H7 (cell line): ENCODE results near the gene LPCAT1. TPM values are rescaled to one million over a fixed set of nuclear protein-coding genes. Genes with fewer than 3 reads are reported as not detected.
"Not testable (repeated sequence)": the region's sequence is repeated elsewhere in the genome, so short reads cannot be mapped to it uniquely, and the experiment has no call there.

Source experiments
- DNase-seq: peaks from one replicate; pipeline ENCODE4 v3.0.0; 2012
- H3K27me3 ChIP-seq: 2 replicates; pipeline ENCODE4 v1.6.0; 2011; ENCODE audit warnings: mild to moderate bottlenecking, low read length; ENCODE audit not compliant: control insufficient read depth, insufficient read depth
- H3K36me3 ChIP-seq: replicated peaks from 2 replicates; pipeline ENCODE4 v1.5.1; 2011; ENCODE audit warnings: low read length; ENCODE audit not compliant: control insufficient read depth, insufficient read depth
- H3K4me3 ChIP-seq: 2 replicates; pipeline ENCODE4 v1.5.1; 2011; ENCODE audit warnings: low read depth, mild to moderate bottlenecking, control low read depth, low read length, moderate library complexity; ENCODE audit not compliant: insufficient read depth
- total RNA-seq: library from RNA; depleted of rRNA; stranded (reverse); fragments of >200 nt; shearing (Covaris generic); gene quantifications from 2 replicates; pipeline ENCODE4 v1.2.3, GENCODE V29; 2014

LPCAT1 gene
- total RNA-seq, 1 experiment from 2014 or later, result 77.5 TPM

DNA sequence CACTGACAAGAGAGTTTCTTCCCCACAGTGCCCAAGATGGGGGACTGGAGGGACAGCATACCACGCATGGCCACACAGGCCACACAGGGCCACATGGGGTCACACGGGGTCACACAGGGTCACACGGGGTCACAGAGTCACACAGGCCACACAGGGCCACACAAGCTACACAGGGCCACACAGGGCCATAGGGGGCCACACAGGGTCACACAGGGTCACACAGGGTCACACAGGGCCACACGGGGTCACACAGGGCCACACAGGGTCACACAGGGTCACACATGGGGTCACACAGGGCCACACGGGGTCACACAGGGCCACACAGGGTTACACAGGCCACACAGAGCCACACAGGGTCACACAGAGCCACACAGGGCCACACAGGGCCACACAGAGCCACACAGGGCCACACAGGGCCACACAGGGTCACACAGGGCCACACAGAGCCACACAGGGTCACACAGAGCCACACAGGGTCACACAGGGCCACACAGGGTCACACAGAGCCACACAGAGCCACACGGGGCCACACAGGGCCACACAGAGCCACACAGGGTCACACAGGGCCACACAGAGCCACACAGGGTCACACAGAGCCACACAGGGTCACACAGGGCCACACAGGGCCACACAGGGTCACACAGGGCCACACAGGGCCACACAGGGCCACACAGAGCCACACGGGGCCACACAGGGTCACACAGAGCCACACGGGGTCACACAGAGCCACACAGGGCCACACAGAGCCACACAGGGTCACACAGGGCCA is 15.8 kb upstream of the LPCAT1 start:
- not testable (repeated sequence) for H3K4me3 ChIP-seq, H3K27me3 ChIP-seq, H3K36me3 ChIP-seq, DNase-seq

DNA sequence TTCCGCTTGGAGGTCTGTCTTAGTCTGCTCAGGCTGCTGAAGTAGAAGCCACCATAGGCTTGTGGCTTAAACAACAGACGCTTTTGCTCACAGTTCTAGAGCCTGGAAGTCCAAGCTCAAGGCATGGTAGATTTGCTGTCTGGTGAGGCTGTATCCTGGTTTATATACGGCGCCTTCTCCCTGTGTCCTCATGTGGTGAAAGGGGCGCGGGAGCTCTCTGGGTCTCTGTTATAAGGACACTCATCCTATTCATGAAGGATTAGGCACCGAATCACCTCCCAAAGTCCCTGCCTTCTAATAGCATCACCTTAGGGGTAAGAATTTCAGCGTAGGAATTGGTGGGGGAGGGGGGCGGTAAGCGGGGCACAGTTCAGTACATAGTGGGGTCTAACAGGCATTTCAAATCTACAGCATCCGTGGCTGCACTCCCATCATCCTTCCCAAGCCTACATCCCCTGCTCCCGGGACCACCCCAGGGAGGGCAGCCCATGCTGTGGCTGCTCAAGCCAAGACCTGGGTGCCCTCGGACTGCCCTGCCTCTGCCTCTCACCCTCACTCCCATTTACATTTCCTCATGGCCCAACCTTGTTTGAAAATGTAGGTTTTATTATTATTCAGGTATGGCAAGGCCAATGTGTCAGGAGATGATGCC is 15.1 kb upstream of the LPCAT1 start:
- DNase-seq, result no peak
- H3K36me3 ChIP-seq, result no peaks in the 10 kb centered on the region

DNA sequence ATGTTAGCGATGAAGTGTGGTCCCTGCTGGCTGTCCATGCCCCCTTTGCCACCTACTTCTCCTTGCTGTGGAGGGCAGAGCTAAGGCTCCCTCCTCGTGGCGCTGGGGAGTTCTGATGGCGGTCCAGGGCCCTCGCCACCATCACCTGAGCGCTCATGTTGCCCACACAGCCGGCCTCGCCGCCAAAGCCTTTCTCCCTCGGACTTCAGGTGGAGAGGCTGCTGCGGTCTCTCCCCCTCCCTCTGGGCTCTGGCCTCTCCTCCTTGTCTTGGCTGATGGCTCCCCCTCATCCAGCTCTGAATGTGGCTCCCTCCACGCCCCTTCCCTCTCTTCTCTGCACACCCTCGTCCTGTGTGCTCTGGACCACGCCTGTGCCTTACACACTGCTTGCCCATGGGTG is 14.5 kb upstream of the LPCAT1 start:
- no peak for DNase-seq
- Histone ChIP-seq H3K27me3 (no peaks in the 10 kb centered on the region), H3K4me3 (no peak overlapping the region), H3K36me3 (no peaks in the 10 kb centered on the region)

More for the DNA sequence above, 15.1 kb upstream of the LPCAT1 start:
- H3K4me3 ChIP-seq, result no peak overlapping the region
- no peaks in the 10 kb centered on the region for H3K27me3 ChIP-seq

DNA sequence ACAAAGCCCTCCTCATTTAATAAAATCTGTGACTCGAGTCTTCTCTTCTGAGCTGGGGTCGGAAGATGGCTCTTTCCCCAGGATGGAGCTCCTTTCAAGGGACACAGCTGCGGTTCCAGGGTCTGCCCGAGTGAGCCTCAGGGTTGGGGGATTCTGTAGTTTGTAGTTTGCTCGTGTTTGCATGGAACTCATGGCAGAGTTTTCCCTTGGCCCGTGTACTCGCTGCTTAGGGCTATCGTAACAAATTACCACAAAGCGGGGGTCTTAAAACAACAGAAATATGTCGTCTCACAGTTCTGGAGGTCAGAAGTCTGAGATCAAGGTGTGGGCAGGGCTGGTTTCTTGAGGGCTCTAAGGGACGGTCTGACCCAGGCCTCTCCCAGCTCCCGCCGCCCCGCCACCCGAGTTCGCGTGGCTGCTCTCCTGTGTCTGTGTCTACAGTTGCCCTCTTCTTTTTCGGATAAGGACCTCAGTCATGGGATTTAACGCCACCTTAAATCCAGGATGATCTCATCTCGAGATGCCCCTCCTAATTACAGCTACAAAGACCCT is 13.9 kb upstream of the LPCAT1 start:
- no peak for DNase-seq
- no peak overlapping the region for H3K4me3 ChIP-seq
- no peaks in the 10 kb centered on the region for H3K36me3 ChIP-seq
- no peaks in the 10 kb centered on the region for H3K27me3 ChIP-seq

DNA sequence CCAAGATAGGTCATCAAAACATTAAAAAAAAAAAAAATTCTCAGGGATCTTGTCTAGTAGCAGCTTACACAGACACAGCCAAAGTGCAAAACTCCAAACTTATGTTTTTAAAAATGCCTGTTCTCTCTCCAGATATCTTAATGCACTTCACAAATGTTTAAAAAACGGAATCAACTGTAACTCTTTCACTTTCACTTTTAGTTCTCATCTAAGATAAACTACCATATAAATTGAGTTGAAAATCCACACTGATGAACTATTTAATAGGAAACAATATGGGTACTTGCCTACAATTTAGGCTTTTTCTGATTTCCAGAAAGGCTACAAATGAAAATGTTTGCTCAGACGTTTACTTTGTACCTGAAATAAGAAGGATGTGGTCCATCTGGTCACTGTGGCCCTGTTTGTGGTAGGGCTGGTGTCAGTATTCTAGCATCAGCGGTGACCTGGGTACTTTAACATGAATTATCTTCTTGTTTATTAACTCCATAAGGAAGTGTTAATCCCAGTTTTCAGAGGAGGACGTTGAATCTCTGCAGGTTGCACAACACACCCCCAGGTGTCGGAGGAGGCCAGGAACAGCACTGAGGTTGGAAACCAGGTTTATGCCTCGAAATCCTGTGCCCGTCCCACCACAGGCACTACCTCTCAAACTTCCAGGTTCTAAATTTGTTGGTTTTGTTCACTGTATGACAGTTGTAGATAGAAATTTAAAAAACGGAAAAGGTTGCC is 13.3 kb upstream of the LPCAT1 start:
- Histone ChIP-seq H3K4me3 (no peak overlapping the region), H3K27me3 (no peaks in the 10 kb centered on the region)
- DNase-seq, result no peak

DNA sequence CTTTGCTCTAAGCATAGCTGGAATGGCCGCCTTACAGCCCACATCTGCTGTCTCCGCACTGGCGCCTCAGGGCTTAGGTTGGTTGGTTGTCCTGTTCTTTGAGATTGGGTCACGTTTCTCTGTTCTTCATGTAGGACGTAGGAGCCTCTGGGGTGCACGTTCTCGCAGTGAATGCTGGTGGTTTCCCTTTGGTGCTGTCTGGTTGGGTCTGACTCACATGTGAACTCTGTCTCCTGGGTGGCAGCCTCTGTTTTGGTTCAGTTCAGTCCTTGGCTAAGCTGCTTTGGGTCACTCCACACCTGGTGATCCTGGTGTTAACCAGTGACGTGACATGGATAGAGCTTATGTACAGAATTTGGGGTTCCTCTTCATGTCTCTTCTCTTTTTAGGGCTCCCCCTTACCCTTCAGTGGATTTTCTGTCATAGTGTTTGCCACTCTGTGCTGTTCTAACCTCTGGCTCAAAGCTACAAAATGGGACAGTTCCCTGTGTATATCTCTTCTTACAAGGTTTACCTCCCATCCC is 12.6 kb upstream of the LPCAT1 start:
- no peaks in the 10 kb centered on the region for H3K36me3 ChIP-seq
- DNase-seq, result no peak
- H3K27me3 ChIP-seq, result no peaks in the 10 kb centered on the region
- H3K4me3 ChIP-seq, result no peak overlapping the region

More for the DNA sequence above, 13.3 kb upstream of the LPCAT1 start:
- no peaks in the 10 kb centered on the region for H3K36me3 ChIP-seq

DNA sequence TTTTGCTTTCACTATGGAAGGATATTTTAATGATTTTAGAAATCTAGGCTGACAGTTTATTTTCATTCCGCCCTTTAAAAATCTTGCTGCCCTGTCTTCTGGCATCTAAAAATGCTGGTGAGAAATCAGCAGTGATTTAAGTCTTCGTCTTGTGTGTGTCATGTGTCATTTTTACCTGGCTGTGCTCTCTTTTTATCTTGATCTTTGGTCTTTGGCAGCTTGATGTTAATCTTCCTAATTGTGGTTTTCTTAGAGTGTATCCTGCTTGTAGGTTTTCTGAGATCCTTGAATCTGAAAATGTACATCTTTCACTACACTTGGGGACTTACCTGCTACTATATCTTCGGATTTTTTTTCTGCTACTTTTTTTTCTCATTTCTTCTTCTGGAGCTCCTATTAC is 11.9 kb upstream of the LPCAT1 start:
- no peak for DNase-seq
- no peaks in the 10 kb centered on the region for H3K27me3 ChIP-seq
- no peak overlapping the region for H3K4me3 ChIP-seq
- no peaks in the 10 kb centered on the region for H3K36me3 ChIP-seq

DNA sequence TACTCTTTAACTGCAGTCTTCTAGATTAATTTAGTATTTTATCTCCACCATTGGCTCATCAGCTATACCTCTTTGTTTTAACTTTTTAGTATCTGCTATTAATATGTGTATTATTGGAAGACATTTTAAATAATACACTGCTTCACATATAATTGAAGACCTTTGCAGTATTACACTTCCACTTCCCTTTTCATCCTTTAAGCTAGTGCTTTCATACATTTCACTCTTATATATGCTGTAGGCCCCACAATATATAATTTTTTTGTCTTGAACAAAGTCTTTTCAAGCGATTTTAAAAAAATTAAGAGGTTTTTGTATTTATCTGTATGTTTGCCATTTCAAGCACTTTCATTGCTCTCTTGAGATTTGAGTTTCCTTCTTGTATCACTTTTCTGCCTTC is 8.6 kb upstream of the LPCAT1 start:
- H3K36me3 ChIP-seq, result no peaks in the 10 kb centered on the region
- H3K27me3 ChIP-seq, result no peaks in the 10 kb centered on the region
- H3K4me3 ChIP-seq, result no peak overlapping the region
- no peak for DNase-seq

DNA sequence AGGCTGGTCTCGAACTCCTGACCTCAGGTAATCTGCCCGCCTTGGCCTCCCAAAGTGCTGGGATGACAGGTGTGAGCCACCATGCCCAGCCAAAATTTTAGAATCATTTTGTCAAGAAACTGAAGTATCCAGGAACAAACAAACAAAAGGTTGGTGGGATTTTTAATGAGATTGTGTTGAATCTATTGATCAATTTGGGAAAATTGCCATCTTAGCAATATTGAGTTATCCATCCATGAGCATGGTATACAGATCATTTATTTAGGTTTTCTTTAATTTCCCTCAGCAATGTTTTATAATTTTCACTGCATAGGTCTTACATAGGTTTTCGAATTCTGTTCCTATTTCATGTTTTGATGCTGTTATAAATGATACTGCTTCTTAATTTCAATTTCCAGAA is 5.7 kb upstream of the LPCAT1 start:
- Histone ChIP-seq H3K36me3 (no peaks in the 10 kb centered on the region), H3K27me3 (no peaks in the 10 kb centered on the region), H3K4me3 (no peak overlapping the region)
- DNase-seq, result no peak

DNA sequence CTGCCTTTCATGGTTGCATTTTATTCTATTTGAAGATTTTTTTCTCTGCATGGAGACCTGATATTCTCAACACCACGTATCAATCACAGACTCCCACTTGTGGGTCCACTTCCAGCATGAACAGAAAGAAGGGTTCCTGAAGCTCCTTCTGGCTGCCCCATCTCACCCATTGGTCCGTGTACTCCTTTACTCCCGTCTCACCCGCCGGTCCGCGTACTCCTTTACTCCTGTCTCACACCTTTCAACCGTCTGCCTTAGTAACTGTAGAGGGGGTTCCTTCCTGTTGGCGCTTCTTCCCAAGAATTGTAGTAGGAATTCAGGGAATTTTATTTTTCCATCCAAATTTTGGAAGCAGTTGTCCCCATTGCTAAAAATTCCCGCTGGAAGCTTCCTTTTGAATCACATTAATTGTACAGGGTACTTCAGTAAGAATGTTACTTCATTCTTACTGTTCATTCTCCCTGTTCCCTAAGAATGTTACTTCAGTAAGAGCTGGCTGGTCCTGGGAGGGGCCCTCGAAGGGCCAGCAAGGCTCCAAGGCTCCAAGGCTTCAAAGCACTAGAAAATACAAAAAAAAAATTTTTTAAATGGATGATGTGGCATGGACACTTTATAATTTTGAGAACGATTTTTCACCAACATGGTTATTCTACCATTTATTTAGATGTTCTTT is 3.9 kb upstream of the LPCAT1 start:
- Histone ChIP-seq H3K4me3 (no peak overlapping the region), H3K36me3 (no peaks in the 10 kb centered on the region), H3K27me3 (no peaks in the 10 kb centered on the region)
- peak; percentile 47 for DNase-seq

DNA sequence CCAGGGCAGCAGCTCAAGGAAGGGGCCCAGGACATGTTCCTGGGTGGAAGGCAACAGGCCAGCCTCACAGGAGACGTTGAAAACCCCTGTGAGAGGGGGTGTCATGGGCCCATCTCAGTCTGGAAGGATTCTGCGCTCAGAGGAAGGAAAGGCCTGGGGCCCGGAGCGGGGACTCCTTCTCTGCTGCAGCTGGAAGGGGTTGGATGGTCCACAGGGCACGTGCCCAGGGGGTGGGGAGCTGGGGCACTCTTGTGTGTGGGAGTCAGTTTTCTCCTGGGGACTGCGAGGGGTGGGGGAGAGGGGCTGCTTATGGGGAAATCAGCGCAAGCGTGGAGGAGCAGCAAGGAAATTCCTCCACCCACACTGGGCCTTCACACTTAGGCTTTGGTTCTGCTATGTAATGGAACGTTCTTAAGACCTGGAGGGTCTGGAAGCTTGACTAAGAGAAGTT is 2.9 kb upstream of the LPCAT1 start:
- Histone ChIP-seq H3K36me3 (no peaks in the 10 kb centered on the region), H3K27me3 (no peaks in the 10 kb centered on the region), H3K4me3 (no peak overlapping the region)
- peak; percentile 23 for DNase-seq

DNA sequence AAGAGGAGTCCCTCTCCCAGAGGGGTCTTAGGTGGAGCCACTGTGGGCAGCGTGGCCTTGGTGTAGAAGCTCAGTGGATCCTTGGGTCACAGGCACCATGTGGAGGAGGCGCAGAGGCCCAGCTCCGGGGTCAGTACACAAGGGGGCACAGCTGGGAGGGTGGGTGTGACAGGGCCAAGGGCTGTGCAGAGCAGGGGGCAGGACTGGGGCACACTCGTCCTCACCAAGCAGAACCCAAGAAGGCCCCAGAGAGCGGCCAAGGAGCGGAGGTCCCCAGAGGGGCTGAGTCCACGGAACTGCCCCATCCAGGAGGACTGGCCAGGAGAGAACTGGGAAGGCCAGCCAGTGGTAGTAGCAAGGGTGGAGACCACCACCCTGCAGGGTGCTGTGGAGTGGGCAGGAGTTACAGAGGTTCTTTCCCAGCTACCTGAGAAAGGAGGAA is 2.5 kb upstream of the LPCAT1 start:
- H3K27me3 ChIP-seq, result no peaks in the 10 kb centered on the region
- no peaks in the 10 kb centered on the region; the same call in 1 of the 2 replicates for H3K36me3 ChIP-seq
- peak; percentile 31 for DNase-seq
- no peak overlapping the region for H3K4me3 ChIP-seq

DNA sequence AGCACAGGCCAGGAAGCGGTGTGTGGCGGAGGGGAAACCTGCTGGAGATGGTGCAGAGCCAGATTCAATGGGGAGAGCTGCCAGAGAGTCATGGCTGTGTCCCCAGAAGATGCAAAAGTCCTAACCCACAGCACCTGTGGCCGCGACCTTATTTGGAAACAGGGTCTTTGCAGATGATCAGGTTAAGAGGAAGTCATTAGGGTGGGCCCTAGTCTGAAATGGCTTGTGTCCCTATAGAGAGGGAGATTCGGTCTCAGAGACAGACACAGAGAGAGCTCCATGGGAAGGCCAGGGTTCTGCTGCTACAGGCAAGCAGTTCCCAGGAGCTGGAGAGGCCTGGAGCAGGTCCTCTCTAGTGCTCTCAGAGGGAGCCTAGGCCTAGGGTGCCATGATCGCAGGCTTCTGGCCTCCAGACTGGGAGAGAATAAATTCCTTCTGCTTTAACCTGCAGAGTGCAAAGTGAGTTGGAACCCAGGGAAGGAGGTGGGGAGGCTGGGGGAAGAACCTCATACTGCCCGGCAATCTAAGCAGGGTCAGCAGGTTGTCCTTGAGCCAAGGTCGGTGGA is 1.9 kb upstream of the LPCAT1 start:
- Histone ChIP-seq H3K36me3 (no peaks in the 10 kb centered on the region; the same call in 1 of the 2 replicates), H3K4me3 (no peak overlapping the region), H3K27me3 (no peaks in the 10 kb centered on the region)
- DNase-seq, result no peak
